OCI-LY1 (cell line): ENCODE results near the gene ESAM.

Source experiments
- H2AFZ ChIP-seq: fragments of 200-600 bp; sonication (generic), shearing (Covaris generic); 2 replicates; pipeline ENCODE4 v1.6.0; 2014; ENCODE audit warnings: antibody characterized with exemption, mild to moderate bottlenecking, low read length
- H3F3A ChIP-seq: fragments of 200-600 bp; sonication (generic), shearing (Covaris generic); 2 replicates; pipeline ENCODE4 v1.6.0; 2014; ENCODE audit warnings: mild to moderate bottlenecking, antibody characterized with exemption, low read length, moderate library complexity; ENCODE audit not compliant: insufficient read depth
- H3K27ac ChIP-seq: fragments of 200-600 bp; sonication (generic); 2 replicates; pipeline ENCODE4 v1.5.1; 2014; ENCODE audit warnings: low read length, mixed run types, mild to moderate bottlenecking, low read depth; ENCODE audit not compliant: poor library complexity, severe bottlenecking
- H3K27me3 ChIP-seq: fragments of 200-600 bp; sonication (generic); 2 replicates; pipeline ENCODE4 v1.6.0; 2014; ENCODE audit warnings: antibody characterized with exemption, mild to moderate bottlenecking, low read length, moderate library complexity; ENCODE audit not compliant: insufficient read depth
- H3K36me3 ChIP-seq: fragments of 200-600 bp; sonication (generic); 2 replicates; pipeline ENCODE4 v1.6.1; 2014; ENCODE audit warnings: mild to moderate bottlenecking, antibody characterized with exemption, low read length, moderate library complexity, mixed read lengths; ENCODE audit not compliant: insufficient read depth
- H3K4me1 ChIP-seq: fragments of 200-600 bp; sonication (generic); 2 replicates; pipeline ENCODE4 v1.5.1; 2014; ENCODE audit warnings: mild to moderate bottlenecking, low read length, moderate library complexity; ENCODE audit not compliant: insufficient read depth, severe bottlenecking
- H3K4me2 ChIP-seq: fragments of 200-600 bp; sonication (generic), shearing (Covaris generic); 2 replicates; pipeline ENCODE4 v1.6.1; 2014; ENCODE audit warnings: low read length
- H3K4me3 ChIP-seq: fragments of 200-600 bp; sonication (generic); 2 replicates; pipeline ENCODE4 v1.5.1; 2014; ENCODE audit warnings: low read length, low read depth, mild to moderate bottlenecking, mixed read lengths; ENCODE audit not compliant: poor library complexity, severe bottlenecking
- H3K79me2 ChIP-seq: fragments of 200-600 bp; shearing (Covaris generic); 2 replicates; pipeline ENCODE4 v1.6.1; 2016; ENCODE audit warnings: mixed run types, low read length, mixed read lengths; ENCODE audit not compliant: insufficient read depth
- H3K9ac ChIP-seq: fragments of 200-600 bp; sonication (generic), shearing (Covaris generic); 2 replicates; pipeline ENCODE4 v1.6.1; 2014; ENCODE audit warnings: mild to moderate bottlenecking, low read length, mixed read lengths
- H3K9me2 ChIP-seq: fragments of 200-600 bp; sonication (generic), shearing (Covaris generic); 2 replicates; pipeline ENCODE4 v1.6.1; 2014; ENCODE audit warnings: low read depth, mild to moderate bottlenecking, low read length, mixed read lengths
- H3K9me3 ChIP-seq: fragments of 200-600 bp; shearing (Covaris generic); 2 replicates; pipeline ENCODE4 v1.6.1; 2014; ENCODE audit warnings: low read length, mixed read lengths
- H4K20me1 ChIP-seq: fragments of 200-600 bp; sonication (generic), shearing (Covaris generic); 2 replicates; pipeline ENCODE4 v1.6.0; 2016; ENCODE audit warnings: mild to moderate bottlenecking, low read length; ENCODE audit not compliant: insufficient read depth
- CTCF ChIP-seq: fragments of 200-600 bp; sonication (generic), shearing (Covaris generic); IDR thresholded peaks from 2 replicates; pipeline ENCODE4 v1.5.1; 2017; ENCODE audit warnings: mild to moderate bottlenecking, antibody characterized with exemption, low read length, moderate library complexity, mixed read lengths
- EZH2 ChIP-seq: fragments of 200-600 bp; sonication (generic), shearing (Covaris generic); IDR thresholded peaks from 2 replicates; pipeline ENCODE4 v1.8.0; 2017; ENCODE audit warnings: borderline replicate concordance, mixed run types, mild to moderate bottlenecking, antibody characterized with exemption, low read length, moderate library complexity, mixed read lengths

Gene ESAM

DNA sequence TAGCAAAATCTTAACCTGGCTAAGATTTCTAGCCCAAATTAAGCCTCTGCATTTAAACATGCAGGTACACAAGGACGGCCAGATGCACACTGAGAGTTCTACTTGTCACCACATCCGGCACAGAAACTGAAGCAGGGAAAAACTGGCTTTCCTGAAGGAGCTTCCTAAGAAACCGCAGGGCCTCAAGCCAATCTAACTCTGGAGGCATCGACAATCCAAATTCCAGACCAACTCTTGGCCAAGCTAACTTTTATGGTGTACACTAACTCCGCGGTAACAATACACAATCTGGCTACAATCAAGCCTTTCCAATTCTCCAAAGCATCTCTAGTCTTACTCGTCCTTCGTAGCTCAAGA, 36.9 kb upstream of the ESAM start:
- no peak for TF ChIP-seq CTCF
- TF ChIP-seq EZH2, result no peak
- Histone ChIP-seq H3K27me3 (no peaks in the 10 kb centered on the region), H3K4me1 (peaks cover 16% of the 10 kb centered on the region), H4K20me1 (no peaks in the 10 kb centered on the region), H3K9ac (peak overlapping the region; percentile 85; the same call in 1 of the 2 replicates), H3K9me2 (no peaks in the 10 kb centered on the region), H3K27ac (no peak overlapping the region), H3F3A (no peaks in the 10 kb centered on the region), H2AFZ (no peak overlapping the region), H3K79me2 (no peaks in the 10 kb centered on the region), H3K4me3 (peak overlapping the region; percentile 88), H3K9me3 (no peaks in the 10 kb centered on the region), H3K4me2 (peak overlapping the region; percentile 71), H3K36me3 (no peaks in the 10 kb centered on the region)

DNA sequence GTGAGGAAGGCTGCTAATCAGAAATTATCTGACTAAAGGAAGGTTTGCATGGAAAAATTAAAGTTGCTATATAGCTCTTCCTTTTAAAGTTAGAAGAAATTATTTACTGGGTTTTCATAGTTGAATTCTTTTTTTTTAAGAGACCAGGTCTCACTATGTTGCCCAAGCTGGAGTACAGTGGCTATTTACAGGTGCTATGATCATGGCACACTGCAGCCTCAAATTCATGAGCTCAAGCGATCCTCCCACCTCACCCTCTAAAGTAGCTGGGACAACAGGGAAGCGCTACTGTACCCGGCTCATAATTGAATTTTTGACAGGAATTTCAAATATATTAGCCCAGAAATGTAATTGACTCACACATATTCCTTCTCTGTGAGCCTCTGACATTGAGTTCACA, 34.2 kb upstream of the ESAM start:
- H3K27ac ChIP-seq, result no peak overlapping the region
- TF ChIP-seq EZH2 (no peak), CTCF (no peak)
- H2AFZ ChIP-seq, result no peak overlapping the region
- no peak overlapping the region for H3K9ac ChIP-seq
- no peaks in the 10 kb centered on the region for H3F3A ChIP-seq
- no peaks in the 10 kb centered on the region for H3K79me2 ChIP-seq
- H3K4me2 ChIP-seq, result no peak overlapping the region
- no peaks in the 10 kb centered on the region for H3K27me3 ChIP-seq
- peaks cover 15% of the 10 kb centered on the region for H3K4me1 ChIP-seq
- no peaks in the 10 kb centered on the region for H3K36me3 ChIP-seq
- H3K9me3 ChIP-seq, result no peaks in the 10 kb centered on the region
- H4K20me1 ChIP-seq, result 0 out of 2 replicates have a peak, but pooled peaks cover 2% of the 10 kb centered on the region
- H3K9me2 ChIP-seq, result no peaks in the 10 kb centered on the region
- no peak overlapping the region for H3K4me3 ChIP-seq

DNA sequence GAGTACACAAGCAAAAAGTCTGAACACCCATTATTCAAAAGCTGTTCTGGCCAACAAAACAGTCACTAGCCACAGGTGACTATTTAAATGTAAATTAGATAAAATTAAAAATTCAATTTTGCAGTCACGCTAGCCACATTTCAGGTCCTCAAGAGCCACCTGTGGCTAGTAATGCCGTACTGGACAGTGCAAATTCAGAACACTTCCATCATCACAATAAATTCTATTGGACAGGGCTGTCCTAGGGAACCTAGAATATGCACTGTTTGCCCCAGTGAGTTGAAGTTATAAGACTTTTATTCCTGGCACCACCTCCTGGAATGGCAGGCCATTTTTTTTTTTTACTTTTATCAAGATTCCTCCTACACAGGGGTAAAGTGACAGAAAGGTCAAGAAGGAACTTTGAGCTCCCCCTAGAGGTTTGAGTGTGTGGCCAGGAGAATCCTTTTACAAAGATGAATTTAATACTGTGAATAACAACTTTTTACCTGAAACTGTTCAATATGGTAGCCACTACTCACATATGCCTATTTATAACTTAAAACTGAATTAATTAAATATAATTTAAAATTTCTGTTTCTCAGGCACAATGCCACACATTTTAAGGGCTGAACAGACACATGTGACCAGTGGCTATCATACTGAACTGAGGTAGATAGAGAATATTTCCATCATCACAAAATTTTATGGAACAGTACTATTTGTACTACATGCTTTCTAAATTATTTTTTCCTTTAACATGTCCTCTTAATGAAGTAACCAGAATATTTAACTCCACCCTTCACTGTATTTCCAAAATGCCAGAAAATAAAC, 31.6 kb upstream of the ESAM start:
- H3K9me2 ChIP-seq, result no peaks in the 10 kb centered on the region
- no peaks in the 10 kb centered on the region for H3F3A ChIP-seq
- H3K79me2 ChIP-seq, result no peaks in the 10 kb centered on the region
- peaks cover 1% of the 10 kb centered on the region for H3K4me1 ChIP-seq
- H3K36me3 ChIP-seq, result no peaks in the 10 kb centered on the region
- no peak overlapping the region for H3K27ac ChIP-seq
- TF ChIP-seq CTCF (peak; percentile 56), EZH2 (no peak)
- no peak overlapping the region for H3K9ac ChIP-seq
- H4K20me1 ChIP-seq, result 0 out of 2 replicates have a peak, but pooled peaks cover 2% of the 10 kb centered on the region
- no peaks in the 10 kb centered on the region for H3K27me3 ChIP-seq
- H3K4me3 ChIP-seq, result no peak overlapping the region
- H3K4me2 ChIP-seq, result no peak overlapping the region
- H3K9me3 ChIP-seq, result no peaks in the 10 kb centered on the region
- no peak overlapping the region for H2AFZ ChIP-seq
